ENCODE data around the gene CADM4.
"Not testable (repeated sequence)": the region's sequence is repeated elsewhere in the genome, so short reads cannot be mapped to it uniquely, and the experiment has no call there.

The CADM4 gene

GRCh38 chr19:43662487-43662886 is 22.8 kb upstream of the CADM4 start:
- DNase-seq, result no peak

DNA sequence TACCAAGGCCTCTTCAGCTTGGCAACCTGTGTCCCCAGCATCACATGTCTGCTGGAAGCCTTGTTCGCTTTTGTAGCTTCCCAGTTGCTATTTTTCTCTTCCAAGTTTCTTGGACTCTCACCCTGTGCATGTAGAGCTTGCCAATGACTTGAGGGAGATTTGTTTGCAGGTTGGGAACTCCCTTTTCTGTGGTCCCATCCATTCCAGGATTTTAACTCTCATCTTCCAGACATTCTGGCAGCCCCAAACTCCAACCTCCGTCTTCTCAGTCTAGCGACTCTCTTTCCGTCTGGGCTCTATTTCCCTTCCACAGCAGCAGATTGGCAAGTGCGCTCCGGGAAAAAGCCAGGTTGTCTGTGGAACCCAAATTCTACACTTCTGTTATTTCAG is 21.3 kb upstream of the CADM4 start:
- DNase-seq, result no peak

DNA sequence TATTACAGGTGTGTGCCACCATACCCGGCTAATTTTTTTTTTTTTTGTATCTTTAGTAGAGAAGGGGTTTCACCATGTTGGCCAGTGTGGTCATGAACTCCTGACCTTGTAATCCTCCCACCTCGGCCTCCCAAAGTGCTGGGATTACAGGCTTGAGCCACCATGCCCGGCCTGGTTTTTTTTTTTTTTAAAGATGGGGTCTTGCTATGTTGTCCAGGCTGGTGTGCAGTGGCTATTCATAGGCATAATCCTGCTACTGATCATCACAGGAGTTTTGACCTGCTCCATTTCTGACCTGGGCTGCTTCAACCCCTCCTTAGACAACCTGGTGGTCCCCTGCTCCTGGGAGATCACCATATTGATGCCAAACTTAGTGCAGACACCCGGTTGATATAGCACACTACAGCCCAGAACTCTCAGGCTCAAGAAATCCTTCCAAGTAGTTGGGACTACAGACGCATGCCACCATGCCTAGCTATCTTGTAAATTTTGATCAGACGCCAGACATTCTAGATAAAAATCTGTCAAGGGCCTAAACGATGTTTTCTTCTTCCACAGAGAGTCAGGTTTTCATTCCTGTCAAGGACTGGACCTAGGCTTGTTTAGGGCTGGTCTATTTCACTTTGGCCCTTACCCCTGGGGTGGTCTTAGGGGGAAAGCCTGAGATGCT is 20.8 kb upstream of the CADM4 start:
- DNase-seq, result no peak

- no peak for DNase-seq
Observed at GRCh38 chr19:43658494-43658893, 18.8 kb upstream of the CADM4 start.

GRCh38 chr19:43658001-43658400 is 18.4 kb upstream of the CADM4 start:
- no peak for DNase-seq

DNA sequence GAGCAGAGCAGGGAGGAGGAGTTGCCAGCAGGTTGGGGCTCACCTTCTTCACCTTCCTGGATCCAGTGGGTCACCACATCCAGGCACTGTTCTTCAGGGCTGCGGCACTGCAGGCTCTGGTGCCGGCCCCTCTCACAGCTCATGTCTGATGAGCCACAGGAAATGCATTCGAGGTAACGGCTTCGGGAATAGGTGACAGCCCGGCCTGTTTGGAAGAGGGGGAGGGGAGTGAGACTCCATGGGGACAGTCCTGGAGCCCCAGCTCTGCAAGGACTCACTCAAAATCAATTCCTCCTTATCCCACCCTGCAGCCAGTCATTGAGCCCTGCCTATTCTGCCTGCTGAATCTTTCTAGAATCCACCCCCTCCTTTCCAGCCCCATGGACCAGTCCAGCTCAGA is 16.8 kb upstream of the CADM4 start:
- no peak for DNase-seq

DNA sequence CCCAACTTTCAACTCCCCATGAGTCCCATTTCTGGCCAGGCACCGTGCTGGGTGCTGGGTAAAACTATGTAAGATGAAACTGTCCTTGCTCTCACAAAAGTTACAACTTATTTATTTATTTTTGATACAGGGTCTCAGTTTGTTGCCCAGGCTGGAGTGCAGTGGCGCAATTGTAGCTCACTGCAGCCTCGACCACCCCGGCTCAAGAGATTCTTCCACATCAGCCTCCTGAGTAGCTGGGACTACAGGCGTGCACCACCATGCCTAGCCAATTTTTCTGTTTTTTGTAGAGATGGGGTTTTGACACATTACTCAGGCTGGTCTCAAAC is 12.9 kb upstream of the CADM4 start:
- no peak for DNase-seq

DNA sequence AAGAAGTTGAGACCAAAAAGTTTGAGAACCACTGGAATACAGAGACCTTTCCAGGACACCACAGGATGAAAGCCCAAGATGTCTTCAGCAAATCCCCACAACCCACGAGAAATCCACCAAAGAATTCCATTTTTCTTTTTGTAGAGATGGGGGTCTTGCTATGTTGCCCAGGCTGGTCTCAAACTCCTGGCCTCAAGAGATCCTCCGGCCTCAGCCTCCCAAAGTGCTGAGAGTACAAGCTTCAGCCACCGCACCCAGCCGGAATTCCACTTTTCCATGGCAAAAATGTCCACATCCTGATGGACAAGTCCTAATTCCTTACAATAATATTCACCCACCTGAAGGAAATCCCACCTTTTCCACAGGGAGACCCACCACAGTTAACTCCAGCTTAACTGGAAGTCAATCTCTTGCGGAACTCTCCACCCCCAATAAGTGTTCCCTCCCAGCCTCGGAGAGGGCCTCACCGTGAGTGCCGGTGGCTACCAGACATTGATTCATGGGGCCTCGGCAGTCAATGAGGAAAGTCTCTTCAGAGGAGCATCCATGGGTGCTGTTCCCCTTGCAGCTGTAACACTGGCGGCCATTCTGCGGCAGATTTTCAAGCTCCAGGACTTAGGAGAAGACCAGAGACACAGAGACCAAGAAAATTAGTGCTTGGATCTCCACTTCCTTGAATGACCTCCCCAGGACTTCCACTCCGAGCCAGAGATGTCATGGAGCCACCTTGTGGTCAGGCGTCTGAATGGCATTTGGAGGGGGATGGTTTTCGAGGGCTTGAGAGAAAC is 12.3 kb upstream of the CADM4 start:
- no peak for DNase-seq

DNA sequence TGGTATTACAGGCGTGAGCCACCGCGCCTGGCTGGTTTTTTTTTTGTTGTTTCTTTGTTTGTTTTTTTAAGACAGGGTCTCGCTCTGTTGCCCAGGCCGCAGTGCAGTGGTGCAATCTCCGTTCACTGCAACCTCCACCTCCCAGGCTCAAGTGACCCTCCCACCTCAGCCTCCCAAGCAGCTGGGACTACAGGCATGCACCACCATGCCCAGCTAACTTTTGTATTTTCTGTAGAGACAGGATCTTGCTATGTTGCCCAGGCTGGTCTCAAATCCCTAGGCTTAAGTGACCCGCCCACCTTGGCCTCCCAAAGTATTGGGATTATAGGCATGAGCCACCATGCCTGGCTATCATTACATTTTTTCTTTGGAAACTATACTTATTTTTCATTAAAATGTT is 10.6 kb upstream of the CADM4 start:
- not testable (repeated sequence) for DNase-seq

- no peak for DNase-seq
Observed at GRCh38 chr19:43649514-43649913, 9.9 kb upstream of the CADM4 start.

- no peak for DNase-seq
Observed at GRCh38 chr19:43648633-43649032, 9.0 kb upstream of the CADM4 start.

GRCh38 chr19:43644181-43644580 is 4.5 kb upstream of the CADM4 start:
- no peak for DNase-seq

GRCh38 chr19:43643326-43643725 is 3.7 kb upstream of the CADM4 start:
- no peak for DNase-seq

- no peak for DNase-seq
Observed at GRCh38 chr19:43642531-43642930, 2.9 kb upstream of the CADM4 start.

DNA sequence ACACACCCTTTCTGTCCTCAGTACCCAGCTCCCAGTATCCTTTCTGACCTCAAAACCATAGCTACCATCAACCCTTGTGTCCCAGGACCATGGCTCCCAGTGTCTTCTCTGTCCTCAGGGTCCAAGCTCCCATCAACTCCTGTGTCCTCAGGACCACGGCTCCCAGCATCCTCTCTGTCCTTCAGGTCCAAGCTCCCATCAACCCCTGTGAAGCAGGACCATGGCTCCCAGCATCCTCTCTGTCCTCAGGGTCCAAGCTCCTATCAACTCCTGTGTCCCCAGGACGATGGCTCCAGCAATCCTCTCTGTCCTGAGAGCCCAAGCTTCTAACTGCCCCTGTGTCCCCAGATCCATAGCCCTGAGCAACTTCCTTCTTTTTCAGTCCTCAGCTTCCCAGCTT is 1.7 kb upstream of the CADM4 start:
- DNase-seq, result no peak

DNA sequence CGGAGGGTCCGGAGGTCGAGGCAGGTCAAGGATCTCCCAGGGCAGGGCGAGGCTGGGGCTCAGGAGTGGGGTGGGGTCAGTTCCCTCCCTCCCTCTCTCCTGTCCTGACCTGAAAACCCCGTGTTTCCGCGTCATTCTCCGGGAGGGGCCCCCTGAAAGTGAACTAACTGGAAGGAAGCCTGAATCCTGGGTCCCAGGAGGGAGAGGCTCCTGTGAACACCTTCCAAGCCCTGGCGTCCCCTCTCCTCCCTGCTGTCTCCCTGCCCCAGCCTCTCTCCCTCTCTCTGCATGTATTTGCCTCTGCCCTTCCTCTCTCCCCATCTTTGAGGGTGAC is 741 bp upstream of the CADM4 start:
- no peak for DNase-seq

DNA sequence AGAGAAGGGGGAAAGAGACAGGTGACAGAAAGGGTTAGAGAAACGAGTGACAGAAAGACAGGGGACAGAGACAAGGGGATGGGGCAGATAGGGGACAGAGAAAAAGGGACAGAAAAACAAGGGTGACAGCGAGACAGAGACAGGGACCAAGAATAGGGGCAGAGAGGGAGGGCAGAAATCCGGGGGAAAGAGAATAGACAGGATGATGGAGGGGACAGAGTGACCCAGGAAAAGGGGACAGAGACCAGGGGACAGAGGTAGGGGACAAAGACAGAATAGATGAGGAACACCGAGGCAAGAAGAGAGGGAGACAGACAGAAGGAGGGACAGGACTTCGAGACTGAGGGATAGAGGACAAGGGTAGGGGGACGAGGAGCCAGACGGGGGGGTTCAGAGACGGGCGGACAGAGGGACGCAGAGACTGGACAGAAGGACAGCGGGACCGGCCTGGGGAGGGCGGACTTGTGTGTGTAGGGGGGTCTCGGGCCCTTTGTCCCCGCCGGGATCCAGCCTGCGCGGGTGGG is 593 bp downstream of the CADM4 start:
- DNase-seq, result no peak

DNA sequence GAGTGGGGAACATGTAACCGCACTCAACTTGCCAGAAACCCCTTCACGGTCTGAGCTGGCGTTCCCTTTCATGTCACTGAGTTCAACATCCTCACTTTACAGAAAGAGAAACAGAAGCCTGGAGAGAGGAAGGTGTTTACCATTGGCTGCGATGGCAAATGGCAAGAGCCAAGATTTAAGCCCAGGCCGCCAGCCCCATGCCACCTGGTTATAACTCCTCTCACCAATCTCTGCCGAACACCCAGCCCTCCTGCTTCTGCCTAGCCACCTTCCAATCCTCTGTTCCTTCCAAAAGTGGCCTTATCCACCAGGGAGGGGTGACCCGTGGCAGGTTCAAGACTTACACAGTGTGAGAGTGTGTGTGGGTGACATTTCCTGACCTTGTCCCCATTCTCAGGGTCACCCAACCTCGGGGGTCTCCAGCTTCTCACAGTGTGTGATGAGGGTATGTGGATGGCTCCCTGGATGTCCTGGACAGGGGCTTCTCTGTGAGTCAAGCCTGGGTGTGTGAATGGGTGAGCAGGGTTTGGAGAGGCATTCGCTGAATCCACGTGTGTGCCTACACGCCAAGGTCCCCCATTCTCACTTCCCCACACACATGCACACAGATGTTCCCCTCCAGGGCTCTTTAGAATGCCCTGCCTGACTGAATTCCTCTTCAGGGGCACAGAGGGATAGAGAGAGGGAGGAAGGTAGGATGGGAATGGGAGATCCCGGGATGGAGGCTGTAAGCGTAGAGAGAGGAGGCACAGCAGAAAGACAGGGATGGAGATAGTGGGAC is 1.2 kb downstream of the CADM4 start:
- no peak for DNase-seq

GRCh38 chr19:43636121-43636683 is 3.4 kb downstream of the CADM4 start:
- DNase-seq, result no peak

- not testable (repeated sequence) for DNase-seq
Observed at GRCh38 chr19:43635561-43635940, 4.1 kb downstream of the CADM4 start.

DNA sequence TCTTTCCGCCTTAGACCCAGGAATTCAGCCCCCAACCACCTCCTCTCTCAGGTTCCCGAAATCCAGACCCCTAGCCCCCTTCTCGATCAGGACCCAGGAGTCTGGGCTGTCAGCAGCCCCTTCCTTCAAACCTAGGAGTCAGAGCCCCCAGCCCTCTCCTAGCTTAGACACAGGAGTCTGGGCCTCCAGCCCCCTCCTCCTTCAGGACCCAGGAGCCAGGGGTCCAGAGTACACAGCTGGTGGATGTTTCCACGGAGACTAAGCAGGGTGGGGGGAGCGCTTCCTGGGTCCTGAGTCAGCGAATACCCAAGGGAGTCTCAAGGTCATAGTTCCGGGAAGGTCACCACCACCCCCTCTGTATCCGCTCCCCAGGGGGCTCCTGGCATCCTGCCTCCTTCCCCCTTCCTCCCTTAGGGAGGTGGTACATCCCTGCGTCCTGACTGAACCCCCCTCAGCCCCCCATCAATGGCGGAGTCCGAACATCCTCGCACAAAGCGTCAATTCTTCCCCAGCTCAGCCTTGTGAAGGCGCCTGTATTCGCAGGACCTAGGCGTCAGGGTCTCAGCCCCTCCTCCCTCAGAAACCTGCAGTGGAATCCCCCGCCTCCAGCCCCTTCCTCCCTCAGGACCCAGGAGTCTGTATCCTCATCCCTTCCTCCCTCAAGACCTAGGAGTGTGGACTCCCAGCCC is 4.6 kb downstream of the CADM4 start:
- DNase-seq, result no peak

GRCh38 chr19:43634506-43634871 is 5.2 kb downstream of the CADM4 start:
- no peak for DNase-seq

- no peak for DNase-seq
Observed at GRCh38 chr19:43634068-43634467, 5.6 kb downstream of the CADM4 start.
